GM10248 (cell line): ENCODE measurements around the gene DLGAP1.

Experiments used
- CTCF ChIA-PET: fragments of 300-600 bp; sonication (Branson Sonifier 250); formaldehyde crosslinking; extraction: SDS; loops from one replicate; lab custom pipeline; 2021; ENCODE audit warnings: antibody characterized with exemption; lab: Yijun Ruan, JAX
- POLR2A ChIA-PET: fragments of 350-650 bp; sonication (Branson Sonifier 250); formaldehyde crosslinking; extraction: SDS; loops from one replicate; lab custom pipeline; 2020; ENCODE audit warnings: antibody characterized with exemption; lab: Yijun Ruan, JAX
- DNase-seq: peaks from one replicate; pipeline ENCODE4 v3.0.0; 2012; ENCODE audit errors: extremely low spot score
- TF ChIP-seq, protein P1 (sequence below): IDR thresholded peaks from 2 replicates; pipeline ENCODE4 v1.5.1; 2012; ENCODE audit warnings: mild to moderate bottlenecking, low read depth; ENCODE audit errors: extremely low read depth, missing control alignments, control extremely low read depth

The DLGAP1 gene

DNA sequence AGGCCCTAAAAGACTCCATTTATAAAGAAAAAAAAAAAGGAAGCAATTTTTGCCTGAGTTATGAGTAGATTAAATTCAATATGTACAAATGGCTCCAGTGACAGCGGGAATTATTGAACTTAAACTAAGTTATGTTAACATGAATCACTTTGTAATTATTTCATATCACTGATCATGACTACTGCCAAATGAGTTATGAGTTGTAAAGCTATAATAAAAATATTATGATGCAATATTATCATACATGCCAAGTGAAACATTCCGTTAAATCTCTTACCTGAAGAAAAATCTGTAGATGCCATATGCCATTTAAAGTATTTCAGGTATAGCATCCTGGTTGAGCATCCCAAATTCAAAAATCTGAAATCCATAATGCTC is 217.5 kb downstream of the DLGAP1 start:
- TF ChIP-seq, protein P1, sequence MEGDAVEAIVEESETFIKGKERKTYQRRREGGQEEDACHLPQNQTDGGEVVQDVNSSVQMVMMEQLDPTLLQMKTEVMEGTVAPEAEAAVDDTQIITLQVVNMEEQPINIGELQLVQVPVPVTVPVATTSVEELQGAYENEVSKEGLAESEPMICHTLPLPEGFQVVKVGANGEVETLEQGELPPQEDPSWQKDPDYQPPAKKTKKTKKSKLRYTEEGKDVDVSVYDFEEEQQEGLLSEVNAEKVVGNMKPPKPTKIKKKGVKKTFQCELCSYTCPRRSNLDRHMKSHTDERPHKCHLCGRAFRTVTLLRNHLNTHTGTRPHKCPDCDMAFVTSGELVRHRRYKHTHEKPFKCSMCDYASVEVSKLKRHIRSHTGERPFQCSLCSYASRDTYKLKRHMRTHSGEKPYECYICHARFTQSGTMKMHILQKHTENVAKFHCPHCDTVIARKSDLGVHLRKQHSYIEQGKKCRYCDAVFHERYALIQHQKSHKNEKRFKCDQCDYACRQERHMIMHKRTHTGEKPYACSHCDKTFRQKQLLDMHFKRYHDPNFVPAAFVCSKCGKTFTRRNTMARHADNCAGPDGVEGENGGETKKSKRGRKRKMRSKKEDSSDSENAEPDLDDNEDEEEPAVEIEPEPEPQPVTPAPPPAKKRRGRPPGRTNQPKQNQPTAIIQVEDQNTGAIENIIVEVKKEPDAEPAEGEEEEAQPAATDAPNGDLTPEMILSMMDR = no peak
- ChIA-PET POLR2A (no interaction called here), CTCF (interaction anchor here (1.2 to 2.9 kb wide), 3 partner anchors 13 to 29 kb away, joined by 3 to 7 read pairs (median 3); no protein-coding TSS in a partner anchor)
- no peak for DNase-seq

DNA sequence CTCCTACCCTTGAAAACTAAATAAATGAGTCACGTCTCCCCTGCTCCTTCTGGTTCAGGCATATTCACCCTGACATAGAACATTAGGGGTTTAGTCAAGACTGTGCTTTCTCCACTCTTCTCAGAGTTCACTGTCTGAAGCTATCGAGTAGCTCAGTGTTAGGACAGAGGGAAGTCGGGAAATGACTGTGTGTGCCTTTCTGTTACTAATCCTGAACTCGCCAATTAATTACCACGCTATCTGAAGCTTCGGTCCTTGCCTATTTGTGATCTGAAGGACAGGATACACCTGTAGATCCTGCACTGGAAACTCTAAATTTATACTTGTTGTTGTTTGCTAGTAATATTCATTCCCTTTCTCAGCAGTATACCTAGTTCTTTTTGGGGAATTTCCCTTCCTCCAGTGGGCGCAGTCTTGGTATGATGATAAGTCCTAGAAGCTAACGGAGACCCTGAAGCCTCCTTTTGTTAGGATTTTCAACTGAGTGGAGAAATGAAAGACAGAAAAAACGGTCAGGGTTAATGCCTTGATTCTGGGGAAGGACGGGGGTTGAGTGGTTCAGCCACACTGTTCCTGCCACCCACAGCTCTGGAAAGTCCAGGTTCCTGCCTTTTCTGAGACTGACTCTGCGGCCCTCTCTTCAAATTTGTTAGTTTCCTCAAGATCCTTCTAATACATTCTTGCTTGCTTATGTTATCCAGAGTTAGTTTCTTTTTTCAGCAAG is 218.0 kb downstream of the DLGAP1 start:
- CTCF ChIA-PET = interaction anchor here (1.0 to 2.9 kb wide), 3 partner anchors 11 to 28 kb away, joined by 3 to 7 read pairs (median 3); no protein-coding TSS in a partner anchor
- POLR2A ChIA-PET = no interaction called here
- no peak for DNase-seq
- TF ChIP-seq, protein P1 = no peak

DNA sequence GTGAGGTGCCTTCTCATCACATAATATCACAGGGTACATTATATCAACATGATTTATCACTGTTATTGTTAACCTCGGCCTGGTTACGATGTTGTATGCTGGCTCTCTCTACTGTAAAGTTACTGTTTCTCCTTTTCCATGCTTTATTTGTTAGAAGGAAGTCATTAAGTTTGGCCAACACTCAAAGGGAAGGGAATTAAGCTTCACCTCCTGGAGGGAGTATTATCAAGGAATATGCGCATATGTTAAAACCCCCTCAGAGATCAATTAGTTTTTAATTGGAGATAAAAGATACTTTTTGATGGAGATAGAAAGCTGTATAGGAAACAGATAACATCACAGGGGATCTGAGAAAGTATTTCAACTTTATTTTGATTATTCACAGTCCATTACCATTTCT is 221.6 kb downstream of the DLGAP1 start:
- CTCF ChIA-PET = no interaction called here
- POLR2A ChIA-PET = no interaction called here
- DNase-seq = no peak
- TF ChIP-seq, protein P1 = no peak

DNA sequence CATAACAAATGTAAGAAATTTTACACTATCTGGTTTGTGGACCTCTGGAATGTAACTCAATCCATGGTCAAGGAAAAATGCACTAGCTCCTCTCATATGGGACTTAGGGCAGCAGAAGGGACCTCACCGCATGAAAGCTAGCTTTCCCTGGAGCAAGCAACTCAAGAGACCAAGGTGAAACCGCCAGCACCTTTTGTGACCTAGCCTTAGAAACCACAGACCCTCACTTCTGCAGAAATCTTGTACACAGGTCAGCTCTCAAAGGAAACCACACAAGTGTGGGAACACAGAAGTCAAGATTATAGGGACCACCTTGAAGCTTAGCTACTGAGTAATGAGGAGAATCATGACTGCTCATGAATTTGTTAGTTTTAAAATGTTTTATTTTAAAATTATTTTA is 222.5 kb downstream of the DLGAP1 start:
- ChIA-PET CTCF (no interaction called here), POLR2A (no interaction called here)
- no peak for DNase-seq
- TF ChIP-seq, protein P1 = no peak

DNA sequence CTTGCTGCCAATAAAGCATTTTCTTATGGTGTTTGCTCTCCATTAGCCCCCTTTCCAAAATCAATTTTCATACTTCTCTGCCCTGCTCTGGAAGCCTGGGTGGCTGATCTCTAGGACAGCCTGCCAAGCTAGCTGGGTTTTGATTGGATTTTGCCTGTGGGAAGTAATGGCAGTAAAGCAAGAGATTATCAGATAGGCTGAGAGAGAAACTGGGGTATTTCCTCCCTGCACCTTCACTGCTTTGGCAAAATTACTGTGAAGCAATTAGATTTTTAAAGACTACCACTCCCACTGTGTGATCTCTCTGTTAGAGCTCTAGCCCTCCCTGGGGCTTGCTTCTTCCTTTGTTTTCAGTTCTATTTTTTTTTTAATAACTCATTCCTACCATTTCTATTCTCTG is 223.8 kb downstream of the DLGAP1 start:
- TF ChIP-seq, protein P1 = no peak
- ChIA-PET CTCF (no interaction called here), POLR2A (no interaction called here)
- DNase-seq = no peak

DNA sequence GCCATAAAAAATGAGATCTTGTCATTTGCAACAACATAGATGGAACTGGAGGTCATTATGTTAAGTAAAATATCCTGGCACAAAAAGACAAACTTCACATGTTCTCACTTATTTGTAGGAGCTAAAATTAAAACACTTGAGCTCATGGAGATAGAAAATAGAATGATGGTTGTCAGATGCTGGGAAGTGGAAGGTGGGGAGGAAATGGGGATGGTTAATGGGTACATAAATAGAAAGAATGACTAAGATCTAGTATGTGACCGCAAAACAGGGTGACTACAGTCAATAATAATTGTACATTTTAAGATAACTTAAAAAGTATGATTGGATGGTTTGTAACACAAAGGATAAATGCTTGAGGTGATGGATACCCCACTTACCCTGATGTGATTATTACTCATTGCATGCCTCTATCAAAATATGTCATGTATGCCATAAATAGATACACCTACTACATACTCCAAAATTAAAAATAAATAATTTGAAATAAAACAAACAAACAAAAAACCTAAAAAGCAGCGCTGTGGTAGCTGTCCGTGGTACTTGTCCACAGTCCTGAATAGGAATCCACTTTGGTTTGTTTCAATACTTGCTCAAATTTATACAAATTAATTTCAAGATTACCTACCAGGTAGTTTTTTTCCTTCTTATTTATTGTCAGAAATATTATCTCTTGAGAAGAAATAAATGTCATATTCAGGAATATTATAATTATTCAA is 224.5 kb downstream of the DLGAP1 start:
- ChIA-PET CTCF (no interaction called here), POLR2A (no interaction called here)
- no peak for DNase-seq
- TF ChIP-seq, protein P1 = no peak
